Smooth muscle cell of the brain vasculature (primary cell): ENCODE results near the gene TMOD2.

ENCODE experiments used
- DNase-seq: peaks from one replicate; pipeline ENCODE4 v3.0.0-alpha.2; 2012; ENCODE audit warnings: low read depth, low spot score

The TMOD2 gene

DNA sequence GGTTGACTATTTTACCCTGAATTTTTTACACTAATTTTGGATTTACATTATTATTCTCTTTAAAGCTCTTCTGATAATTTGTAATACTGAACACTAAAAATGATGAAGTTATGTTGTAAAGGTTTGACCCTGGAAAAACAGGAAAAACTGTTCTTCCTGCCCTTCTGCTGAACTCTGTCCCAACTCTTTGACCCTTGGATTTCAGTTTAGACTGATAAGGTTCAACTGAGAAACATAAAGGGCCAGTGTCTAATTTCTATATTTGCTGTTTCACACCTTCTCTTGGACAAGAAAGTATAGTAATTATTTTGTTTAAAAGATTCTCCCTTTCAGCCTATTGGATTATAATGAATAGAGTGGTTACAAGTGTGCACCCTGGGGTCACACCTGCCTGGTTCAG, 65.2 kb downstream of the TMOD2 start:
- DNase-seq, result no peak

DNA sequence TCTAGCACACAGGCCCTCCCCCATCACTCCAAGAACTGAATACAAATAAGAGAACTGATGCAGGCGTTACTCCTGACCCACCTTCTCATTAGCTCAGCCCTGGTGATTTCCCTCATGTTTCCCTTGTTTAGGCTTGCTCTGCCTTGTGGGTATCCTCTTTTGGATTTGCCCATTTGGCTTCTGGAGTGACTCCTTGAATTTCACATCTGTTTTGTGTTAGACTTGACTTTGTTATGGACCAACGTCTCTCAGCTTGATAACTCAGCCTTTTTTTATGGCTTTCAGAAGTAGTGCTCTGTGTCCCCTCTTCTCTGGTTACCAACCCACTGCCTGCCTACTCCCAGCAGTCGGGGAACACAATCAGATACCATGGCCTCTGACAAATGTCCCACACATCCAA, 66.8 kb downstream of the TMOD2 start:
- DNase-seq, result no peak

DNA sequence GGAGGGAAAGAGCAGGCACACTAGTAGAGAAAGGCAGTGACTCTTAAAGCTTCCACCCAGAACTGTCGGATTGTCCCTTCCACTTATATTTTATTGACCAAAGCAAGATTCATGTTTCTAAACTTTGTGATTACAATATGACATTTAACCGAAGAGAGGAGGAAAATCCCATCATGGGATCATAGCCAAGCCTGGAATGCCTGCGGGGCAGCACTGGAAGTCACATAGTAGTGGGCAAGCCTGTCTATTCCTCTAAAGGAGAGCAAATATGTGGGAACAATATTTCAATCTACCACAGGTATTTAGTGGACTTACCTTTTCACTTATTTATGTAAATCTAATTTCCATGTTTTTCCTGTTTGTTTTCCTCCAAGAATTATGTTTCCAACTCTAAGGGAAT, 74.3 kb downstream of the TMOD2 start:
- no peak for DNase-seq

- no peak for DNase-seq
Measured at GRCh38 chr15:51828621-51829375, 77.4 kb downstream of the TMOD2 start.

DNA sequence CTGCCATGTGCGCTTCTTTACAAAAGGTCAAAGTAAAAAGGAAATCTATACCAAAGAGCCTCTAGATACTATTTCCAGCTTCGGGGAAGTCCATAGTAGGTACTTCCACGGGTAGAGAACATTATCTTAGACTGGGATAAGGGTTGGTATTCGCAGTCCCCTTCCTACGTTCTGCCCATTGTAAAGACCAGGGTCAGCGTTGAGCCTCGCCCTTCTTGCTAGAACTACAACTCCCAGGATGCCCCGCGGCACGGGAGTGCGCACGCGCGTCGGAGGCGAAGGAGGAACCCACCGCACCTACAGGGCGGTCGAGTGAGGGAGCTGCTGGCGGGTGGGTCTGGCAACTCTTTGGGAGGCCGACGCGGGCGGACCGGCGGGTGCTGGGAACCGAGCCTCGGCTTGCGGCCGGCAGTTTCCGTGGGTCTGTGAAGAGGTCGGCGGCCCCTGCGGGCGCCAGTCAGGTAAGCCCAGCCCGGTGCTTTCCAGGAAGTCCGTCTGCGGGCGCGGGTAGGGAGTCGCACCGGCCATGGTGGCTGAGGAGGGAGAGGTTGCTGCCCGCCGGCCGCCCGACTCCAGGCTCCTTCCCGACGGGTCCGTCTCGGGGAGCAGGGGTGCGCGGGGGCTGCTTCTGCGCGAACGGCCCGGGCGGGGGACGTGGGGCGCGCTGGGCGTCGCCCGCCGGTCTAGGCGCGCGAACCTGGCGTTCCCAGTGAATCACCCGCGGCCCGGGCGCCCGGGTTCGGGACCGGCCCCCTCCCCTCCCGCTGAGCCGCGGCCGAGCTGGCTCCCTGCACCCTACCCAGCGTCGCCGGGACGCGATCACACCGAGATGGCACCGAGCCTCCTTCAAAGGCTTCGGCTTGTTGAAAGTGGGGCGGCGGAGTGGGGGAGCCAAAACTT, 78.2 kb downstream of the TMOD2 start, which contains the start of gene TMOD3:
Gene TMOD3 (plus strand): TSS at position 278 of the 900 bp plus-strand sequence. CDS start 33,232 bp downstream, outside the sequence.
- peak; percentile 85 for DNase-seq

GRCh38 chr15:51830276-51830806, 78.9 kb downstream of the TMOD2 start:
- peak; percentile 84 for DNase-seq

DNA sequence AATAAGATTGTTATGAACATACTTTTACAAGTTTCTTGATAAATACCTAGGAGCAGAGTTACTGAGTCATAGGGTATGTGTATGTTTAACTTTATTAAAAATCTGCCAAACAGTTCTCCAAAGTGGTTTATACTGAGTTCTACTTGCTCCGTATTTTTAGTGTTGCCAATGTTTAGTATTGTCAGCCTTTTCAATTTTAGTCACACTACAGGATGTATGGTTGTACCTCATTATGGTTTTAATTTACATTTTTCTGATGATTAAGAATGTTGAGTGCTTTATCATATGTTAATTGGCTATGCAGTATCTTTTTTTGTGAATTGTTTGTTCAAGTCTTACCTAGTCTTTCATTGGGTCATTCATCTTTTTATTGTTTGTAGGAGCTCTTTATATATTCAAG, 82.4 kb downstream of the TMOD2 start:
- DNase-seq, result no peak

GRCh38 chr15:51837792-51838251, 86.4 kb downstream of the TMOD2 start:
- no peak for DNase-seq

- no peak for DNase-seq
Measured at GRCh38 chr15:51838270-51838669, 86.9 kb downstream of the TMOD2 start.

GRCh38 chr15:51840692-51841091, 89.3 kb downstream of the TMOD2 start:
- DNase-seq, result no peak

DNA sequence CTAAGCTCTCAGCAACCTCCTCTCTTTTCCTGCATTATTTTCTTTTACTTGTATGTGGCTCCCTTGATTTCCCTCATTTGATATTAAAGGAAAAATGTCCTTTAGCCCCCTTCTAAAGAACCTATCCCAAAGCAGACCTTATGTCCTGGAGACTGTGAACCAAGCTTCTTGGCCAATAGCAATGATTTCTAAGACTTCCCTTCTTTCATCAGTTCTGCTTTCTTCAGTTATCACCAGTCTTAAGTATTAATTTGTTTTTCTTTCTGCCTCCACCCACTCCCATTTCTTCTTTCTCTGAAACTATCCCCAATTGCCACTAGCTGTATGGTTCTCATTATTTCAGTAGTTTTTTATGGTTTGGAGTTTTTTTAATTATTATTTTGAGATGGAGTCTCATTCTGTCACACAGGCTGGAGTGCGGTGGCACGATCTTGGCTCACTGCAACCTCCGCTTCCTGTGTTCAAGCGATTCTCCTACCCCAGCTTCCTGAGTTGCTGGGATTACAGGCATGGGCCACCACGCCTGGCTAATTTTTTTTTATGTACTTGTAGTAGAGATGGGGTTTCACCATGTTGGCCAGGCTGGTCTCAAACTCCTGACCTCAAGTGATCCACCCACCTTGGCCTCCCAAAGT, 90.1 kb downstream of the TMOD2 start:
- DNase-seq, result no peak

DNA sequence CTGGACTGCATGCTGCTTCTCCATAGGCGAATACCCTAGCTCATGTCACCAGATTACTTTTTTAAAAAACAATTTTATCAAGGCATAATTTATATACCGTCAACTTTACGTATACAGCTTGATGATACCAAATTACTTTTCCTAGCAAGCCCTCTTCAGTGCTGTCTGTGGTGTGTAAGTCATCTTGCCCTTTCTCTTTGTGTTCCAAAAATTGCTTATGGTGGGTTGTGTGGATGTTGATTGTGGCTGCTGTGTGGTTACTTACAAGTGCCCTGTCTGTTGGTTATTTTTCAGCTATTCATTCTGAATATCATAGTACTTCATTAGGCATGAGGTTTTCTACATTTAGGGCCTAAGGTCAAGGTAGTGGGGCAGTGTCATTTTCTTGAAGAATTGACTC, 90.9 kb downstream of the TMOD2 start:
- no peak for DNase-seq

DNA sequence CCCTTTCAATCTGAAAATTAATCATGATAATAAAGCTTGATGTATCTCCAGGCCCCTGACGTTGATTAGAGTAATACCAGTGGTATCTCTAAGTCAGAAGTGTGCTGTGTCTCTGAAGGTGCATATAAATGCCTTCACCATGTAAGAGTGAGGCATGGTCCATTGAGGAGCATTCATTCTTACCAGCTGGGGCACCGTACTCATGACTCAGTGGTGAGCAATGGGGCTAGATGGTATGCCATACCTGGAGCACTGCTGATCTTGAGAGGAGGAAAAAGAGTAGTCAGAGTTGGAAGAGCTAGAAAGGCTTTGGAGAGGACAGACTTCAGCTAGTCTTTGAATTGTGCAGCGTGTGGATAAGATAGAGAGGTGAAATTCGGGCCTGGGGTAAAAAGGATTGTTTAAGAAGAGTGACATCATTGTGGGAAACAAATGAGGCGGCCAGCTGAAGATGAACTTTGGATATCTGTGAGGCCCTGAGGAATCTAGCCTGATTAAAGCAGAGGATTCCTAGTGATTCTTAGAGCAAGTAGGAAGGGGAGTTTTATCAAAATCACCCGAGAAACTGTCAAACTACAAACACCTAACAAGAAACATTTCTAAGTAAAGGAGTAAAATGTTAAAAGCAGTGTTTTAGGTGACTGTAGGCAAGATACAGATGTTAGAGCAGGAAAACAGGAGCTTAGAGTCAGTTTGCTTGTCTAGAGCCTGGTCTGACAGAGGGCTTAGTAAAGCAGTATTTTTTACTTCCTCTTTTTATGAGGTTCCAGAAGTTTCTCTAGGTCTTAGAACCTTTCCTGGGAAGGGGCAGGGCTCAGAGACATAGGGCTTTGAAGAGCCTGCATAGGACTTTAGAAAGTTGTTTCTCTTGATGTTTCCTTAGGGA, 91.7 kb downstream of the TMOD2 start:
- no peak for DNase-seq

GRCh38 chr15:51844747-51845426, 93.5 kb downstream of the TMOD2 start:
- DNase-seq, result no peak

GRCh38 chr15:51846066-51846462, 94.7 kb downstream of the TMOD2 start:
- DNase-seq, result no peak

- DNase-seq, result no peak
Measured at GRCh38 chr15:51846463-51847230, 95.2 kb downstream of the TMOD2 start.

DNA sequence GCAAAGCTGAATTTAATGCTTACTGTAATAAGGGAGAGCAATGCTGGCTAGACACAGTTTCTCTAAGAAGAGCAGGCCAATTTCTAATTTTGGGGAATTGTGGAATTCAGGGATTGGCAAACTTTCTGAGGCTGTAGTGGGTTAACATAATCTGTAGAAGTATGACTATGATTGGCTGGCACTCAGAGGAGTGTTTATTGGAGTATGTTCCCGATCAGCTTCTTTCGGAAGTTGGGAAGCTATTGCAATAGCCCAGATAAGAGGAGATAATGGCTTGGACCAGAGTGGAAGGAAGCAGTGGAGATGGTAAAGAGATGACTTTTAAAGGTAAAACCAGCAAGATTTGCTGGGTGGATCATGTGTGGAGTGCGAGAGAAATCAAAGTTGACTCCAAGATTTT, 97.4 kb downstream of the TMOD2 start:
- no peak for DNase-seq

DNA sequence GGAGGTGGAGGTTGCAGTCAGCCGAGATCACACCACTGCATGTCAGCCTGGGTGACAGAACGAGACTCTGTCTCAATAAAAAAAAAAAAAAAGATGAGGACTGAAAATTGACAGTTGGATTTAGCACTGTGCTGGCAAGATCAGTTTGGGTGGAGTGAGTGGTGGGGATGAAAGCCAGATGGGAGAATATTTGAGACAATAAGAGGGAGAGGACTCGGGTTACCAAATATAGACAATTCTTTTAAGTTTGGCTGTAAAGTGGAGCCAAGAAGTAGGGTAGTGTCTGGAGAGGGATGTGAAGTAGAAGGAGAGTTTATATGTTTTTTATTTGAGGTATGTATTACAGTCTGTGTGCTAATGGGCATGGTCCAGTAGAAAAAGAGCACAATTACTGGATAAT, 98.5 kb downstream of the TMOD2 start:
- DNase-seq, result no peak

DNA sequence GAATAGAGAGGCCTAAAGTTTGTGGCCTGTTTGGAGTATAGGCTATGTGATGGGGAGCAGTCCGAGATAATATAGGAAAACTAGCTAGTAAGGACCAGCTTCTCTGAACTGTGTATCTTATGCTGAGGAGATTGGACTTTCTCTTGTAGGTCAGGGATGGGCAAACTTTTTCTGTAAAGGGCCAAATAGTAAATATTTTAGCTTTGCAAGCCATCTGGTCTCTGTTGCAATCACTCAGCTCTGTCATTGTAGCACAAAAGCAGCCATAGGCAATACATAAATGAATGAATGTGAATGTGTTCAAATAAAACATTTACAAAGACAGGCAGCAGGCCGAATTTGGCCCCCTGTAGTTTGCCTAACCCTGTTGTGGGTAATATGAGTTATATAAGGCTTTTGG, 102.6 kb downstream of the TMOD2 start:
- DNase-seq, result no peak

- peak; percentile 35 for DNase-seq
Measured at GRCh38 chr15:51855612-51856011, 104.2 kb downstream of the TMOD2 start.
